Activated gamma-delta T cell (primary cell): ENCODE data around the gene FXYD6.

Experiments used
- DNase-seq: peaks from one replicate; lab custom pipeline; 2025; lab: John Stamatoyannopoulos, UW

The FXYD6 gene

DNA sequence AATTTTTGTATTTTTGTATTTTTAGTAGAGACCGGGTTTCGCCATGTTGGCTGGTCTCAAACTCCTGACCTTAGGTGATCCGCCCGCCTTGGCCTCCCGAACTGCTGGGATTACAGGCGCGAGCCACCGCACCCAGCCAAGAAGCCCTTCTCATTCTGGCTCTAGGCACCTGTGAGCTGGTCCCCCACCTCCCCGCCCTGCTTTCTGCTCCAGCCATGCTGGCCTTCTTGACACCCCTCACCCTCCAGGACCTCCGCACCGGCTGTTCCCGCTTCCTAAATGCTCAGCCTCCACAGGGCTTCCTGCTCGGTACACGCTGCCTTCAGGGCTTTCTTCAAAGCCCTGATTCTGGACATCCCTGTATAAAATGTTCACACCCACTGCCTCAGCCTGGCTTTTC, 46.4 kb downstream of the FXYD6 start:
- no peak for DNase-seq

GRCh38 chr11:117829369-117829725, 47.1 kb downstream of the FXYD6 start:
- DNase-seq = no peak

DNA sequence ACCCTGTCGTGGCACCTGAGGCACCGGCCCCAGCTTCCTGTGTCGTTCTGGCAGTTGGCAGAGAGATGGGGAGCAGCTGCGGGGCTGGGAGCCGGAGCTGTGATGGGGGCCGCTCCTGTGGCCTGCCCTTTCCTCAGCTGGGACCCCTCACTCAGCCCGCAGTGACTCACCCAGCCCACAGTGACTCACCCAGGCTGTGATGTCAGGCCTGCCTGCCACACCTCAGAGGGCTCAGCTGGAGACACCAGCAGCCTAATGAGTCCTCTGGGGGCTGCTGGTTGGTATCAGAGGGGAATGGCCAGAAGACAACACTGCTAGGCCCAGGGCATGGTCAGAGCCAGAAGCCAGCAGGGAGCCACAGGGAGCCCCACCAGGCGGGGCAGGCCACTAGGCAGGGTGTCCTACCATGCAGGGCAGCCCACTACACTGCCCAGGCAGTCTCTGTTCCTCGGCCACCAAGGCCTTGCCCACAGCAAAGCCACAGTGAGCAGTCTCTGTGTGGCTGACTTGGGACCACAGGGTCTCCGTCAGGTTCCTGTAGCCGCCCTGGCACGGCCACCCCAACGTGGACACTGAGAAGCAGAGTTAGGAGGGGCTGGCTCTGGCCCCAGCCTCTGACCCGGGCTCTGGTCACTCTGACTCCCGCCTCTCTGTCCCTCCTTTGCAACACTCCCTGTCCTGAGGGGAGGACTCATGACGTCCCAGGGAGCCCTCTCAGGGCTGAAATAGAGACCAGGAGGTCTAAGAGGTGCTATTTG, 47.7 kb downstream of the FXYD6 start:
- DNase-seq = peak; percentile 61

DNA sequence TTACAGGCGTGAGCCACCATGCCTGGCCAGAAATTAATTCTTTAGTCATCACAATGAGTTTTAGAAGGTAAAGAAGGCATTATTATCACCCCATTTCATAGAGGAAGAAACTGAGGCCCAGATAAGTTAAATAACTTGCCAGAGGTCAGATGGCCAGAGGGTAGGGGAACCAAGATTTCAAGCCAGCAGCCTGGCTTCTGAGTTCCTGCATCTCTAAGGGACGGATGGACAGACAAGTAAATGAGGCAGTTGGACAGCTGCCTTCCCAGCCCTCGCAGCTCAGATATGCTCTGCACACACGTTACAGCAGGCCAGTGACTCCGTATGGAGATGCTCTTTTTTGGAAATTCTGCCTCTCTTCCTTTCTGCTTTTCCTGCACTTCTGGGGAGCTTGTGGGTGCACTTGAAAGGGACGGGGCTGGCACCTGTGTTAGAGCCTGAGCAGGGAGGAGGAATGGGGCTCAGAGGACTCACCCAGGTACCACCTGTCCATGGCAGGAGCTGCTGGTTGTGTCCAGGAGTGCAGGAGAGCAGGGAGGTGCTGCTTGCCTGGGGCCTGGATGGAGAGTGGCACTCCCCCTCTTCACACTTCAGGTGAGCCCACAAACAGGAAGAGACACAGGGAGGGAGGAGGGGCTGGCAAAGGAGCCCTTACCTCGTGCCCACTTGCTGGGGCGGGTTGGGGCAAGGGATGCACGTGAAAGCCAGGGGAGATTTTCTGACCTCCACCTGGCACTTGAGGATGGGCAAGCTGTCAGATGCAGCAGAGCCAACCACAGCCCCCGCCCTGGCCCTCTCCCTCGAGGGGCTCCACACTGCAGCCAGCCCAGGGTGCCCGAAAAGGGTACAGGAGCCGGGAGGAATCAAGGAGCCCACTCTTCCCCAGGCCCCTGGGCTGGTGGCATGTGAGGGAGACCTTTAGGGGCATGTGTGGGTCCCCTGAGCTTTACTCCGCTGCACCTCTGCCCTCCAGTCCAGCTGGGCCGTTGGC, 48.6 kb downstream of the FXYD6 start:
- DNase-seq = no peak

- no peak for DNase-seq
These were observed 49.6 kb downstream of the FXYD6 start for GRCh38 chr11:117826832-117827231.

GRCh38 chr11:117826190-117826570, 50.3 kb downstream of the FXYD6 start:
- no peak for DNase-seq

GRCh38 chr11:117825538-117826189, 50.8 kb downstream of the FXYD6 start:
- DNase-seq = no peak

GRCh38 chr11:117824571-117825537, 51.6 kb downstream of the FXYD6 start, which contains the start of gene FXYD2:
TSS of gene FXYD2 (minus strand) at chr11:117824744. CDS start at chr11:117824678, 66 bp downstream.
- DNase-seq = no peak

- DNase-seq = no peak
These were observed 52.5 kb downstream of the FXYD6 start for GRCh38 chr11:117823946-117824420.

DNA sequence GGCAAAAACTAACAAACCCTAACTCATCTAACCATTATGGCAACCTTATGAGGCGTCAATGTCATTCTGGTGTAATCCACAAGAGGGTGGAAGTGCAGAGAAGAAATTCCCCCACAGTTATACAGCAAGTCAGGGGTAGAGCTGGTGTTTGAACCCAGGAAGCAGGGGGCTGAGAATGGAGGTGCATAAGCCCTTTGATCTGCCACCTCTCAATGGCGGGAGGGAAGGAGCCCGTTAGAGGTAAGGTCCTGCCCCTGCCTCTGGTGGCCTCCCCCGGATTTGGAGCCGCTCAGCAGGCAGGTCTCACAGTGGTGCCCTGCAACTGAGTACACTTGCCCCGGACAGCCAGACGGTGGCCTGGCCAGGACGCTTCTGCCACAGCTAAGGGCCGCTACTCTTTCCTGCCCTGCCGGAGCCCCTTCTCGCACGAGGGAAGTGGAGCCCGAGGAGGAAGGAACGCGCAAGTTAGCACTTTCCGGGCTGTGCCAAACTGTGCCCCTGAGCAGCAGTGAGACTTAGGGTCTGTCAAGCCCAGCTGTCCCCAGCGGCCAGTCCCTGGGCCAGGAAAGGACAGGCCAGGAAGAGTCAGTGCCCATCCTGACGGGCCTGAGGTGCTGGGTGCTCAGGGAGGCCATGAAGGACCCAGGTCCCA, 53.0 kb downstream of the FXYD6 start:
- no peak for DNase-seq

DNA sequence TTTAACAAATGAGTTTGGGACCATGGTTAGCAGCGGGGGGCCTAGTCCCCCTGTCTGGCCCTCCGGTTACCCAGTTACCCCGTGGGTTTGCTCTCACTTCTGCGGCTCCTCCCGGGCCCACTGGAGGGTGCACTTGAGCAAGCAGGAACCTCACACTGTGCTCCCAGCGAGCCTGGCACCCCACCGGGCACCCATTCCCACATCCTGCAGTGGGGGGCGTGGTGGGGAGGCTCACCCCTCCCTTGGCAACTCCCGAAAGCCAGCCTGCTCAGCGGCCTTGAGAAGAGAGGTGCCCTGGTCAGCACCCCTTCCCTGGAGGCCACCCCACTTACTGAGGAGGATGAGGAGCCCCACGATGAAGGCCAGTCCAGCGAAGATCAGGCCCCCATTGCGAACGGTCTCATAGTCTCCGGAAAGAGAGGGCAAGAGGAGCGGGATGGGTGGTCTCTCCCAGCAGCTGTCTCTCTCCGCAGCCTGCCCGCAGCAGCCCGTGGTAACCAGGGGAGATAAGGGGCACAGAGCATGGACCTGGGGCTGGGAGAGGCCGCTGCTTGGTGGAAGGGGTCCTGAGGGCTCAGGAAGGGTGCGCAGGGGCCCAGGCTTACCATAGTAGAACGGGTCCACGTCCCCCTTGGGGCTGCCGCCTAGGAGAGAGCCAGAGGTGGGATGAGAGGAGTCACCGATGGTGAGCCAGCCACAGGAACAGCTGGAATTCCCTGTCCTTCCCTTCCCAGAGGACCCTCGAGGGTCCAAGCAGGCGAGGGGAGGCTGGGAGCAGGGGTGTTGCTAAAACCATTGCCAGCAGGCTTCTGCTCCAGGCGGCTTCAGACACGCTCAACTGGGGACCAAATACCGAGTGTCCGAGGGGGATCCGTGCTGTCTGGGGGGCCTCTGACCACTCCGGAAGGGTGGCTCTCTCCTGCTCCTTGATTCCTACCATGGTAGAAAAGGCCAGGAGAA, 54.1 kb downstream of the FXYD6 start:
- DNase-seq = no peak

DNA sequence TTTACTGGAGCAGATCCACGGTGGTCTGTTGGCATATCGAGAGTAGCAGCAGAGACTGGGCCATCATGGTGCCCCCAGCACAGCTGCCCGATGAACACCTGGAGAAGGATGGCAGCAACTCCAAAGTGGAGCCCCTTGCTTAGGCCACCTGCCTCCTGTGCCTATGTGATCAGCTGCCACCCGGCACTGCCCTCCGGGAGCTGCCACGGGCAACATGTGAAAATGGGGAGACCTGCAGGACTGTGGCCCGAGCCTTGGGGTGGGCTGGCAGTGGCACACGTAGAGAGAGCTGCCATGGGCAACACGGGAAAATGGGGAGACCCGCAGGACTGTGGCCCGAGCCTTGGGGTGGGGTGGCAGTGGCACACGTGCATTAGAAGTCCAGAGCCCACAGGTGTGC, 55.0 kb downstream of the FXYD6 start:
- no peak for DNase-seq

GRCh38 chr11:117820516-117820915, 55.9 kb downstream of the FXYD6 start:
- no peak for DNase-seq

GRCh38 chr11:117820071-117820470, 56.4 kb downstream of the FXYD6 start:
- no peak for DNase-seq

- DNase-seq = no peak
These were observed 57.1 kb downstream of the FXYD6 start for GRCh38 chr11:117819096-117820040.

DNA sequence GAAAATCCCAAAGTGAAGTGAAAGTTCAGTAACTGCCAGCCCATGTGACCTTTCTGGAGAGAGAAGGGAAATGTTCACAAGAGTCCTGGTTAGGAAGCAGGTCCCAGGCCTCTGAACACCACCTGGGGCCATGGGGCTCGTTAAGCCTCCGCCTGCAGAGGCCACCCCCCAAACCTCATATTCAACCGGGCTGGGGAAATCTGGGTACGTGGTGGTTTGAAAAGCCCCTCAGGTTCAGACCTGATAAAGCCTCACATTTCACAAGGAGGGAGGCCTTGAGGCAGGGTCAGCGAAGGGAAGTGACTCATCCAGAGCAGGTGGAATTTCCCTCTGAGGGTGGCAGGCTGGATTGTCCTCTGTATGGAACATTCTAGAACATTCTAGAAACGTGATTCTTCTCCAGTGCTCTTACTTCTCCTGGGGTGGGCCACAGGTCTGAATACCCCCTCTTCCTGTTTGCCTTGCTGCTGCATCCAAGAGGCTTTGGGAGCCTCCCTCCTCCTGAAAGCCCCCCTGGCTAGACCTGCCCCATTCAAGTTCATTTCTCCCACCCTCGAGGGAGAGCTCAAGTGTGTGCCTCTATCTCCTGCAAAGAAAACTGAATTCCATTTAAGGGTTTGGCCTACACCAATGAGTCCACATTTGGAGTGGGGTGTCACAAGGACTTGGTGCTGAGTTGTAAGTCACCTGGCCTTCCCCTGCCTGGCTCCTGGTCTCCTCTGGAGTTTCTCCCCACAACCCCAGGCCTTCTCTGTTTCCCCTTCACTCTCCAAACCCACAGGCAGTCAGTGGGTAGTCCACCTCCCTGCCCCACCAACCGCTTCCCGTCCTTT, 58.2 kb downstream of the FXYD6 start:
- DNase-seq = no peak

DNA sequence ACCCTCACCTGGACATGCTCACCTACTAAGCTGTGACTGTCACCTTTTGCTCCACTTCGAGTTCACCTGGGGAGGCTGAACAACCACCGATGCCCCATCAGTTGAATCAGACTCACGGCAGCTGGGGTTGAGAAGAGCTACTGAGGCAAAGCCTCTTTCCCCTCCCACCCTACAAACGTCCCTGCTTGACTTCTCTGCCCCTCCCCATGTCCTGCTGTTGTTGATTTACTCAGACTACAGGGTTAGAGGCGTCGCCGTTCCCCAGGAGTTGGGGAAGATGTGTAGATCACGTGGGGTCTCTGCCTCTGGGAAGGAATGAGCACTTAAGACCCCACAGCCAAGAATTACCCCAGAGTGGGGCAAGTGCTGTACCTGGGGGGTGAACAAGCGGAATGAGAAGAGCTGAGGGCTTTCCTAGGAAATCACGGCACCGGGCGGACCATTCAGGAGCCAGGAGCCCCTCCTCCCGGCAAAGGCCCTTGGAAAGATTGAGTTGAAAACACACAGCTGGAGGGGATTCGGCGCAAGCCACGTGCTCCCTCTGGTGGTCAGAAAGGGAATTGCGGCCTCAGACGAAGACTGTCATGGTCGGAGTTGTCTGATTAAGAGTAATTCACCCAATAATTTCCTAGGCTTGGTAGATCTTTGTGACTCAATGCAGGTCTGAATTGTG, 59.0 kb downstream of the FXYD6 start:
- no peak for DNase-seq
